KMS-11 (cell line): Measurements from ENCODE around the gene ADD2.

Experiments
- H2AFZ ChIP-seq: fragments of 200-600 bp; sonication (generic); 2 replicates; pipeline ENCODE4 v1.6.1; 2016; ENCODE audit warnings: antibody characterized with exemption, mixed run types, low read depth
- H3K27ac ChIP-seq: fragments of 200-600 bp; sonication (generic); 2 replicates; pipeline ENCODE4 v1.6.1; 2016; ENCODE audit warnings: mild to moderate bottlenecking, mixed run types
- H3K27me3 ChIP-seq: fragments of 200-600 bp; sonication (generic); 2 replicates; pipeline ENCODE4 v1.6.1; 2017; ENCODE audit warnings: mild to moderate bottlenecking, low read depth, mixed run types, moderate library complexity; ENCODE audit not compliant: insufficient read depth
- H3K36me3 ChIP-seq: fragments of 200-600 bp; sonication (generic); 2 replicates; pipeline ENCODE4 v1.6.1; 2017; ENCODE audit warnings: mild to moderate bottlenecking, mixed run types; ENCODE audit not compliant: insufficient read depth
- H3K4me1 ChIP-seq: fragments of 200-600 bp; sonication (generic); 2 replicates; pipeline ENCODE4 v1.6.1; 2016; ENCODE audit warnings: mild to moderate bottlenecking, low read depth, mixed run types; ENCODE audit not compliant: poor library complexity, severe bottlenecking
- H3K4me2 ChIP-seq: fragments of 200-600 bp; sonication (generic); 2 replicates; pipeline ENCODE4 v1.7.0; 2016; ENCODE audit warnings: mild to moderate bottlenecking, mixed run types
- H3K4me3 ChIP-seq: fragments of 200-600 bp; sonication (generic); IDR thresholded peaks from 2 replicates; pipeline ENCODE4 v1.6.1; 2017; ENCODE audit warnings: low read depth, low read length, mixed read lengths; ENCODE audit not compliant: insufficient read depth
- H3K79me2 ChIP-seq: fragments of 200-600 bp; sonication (generic); 2 replicates; pipeline ENCODE4 v1.6.1; 2016; ENCODE audit warnings: low read depth, mixed run types; ENCODE audit not compliant: insufficient read depth
- H3K9ac ChIP-seq: fragments of 200-600 bp; sonication (generic); 2 replicates; pipeline ENCODE4 v1.6.1; 2016; ENCODE audit warnings: mild to moderate bottlenecking, mixed run types
- H4K20me1 ChIP-seq: fragments of 200-600 bp; sonication (generic); 2 replicates; pipeline ENCODE4 v1.6.1; 2016; ENCODE audit warnings: mild to moderate bottlenecking, mixed run types; ENCODE audit not compliant: insufficient read depth
- TF ChIP-seq, protein P1 (sequence below): fragments of 200-600 bp; sonication (generic); conservative IDR thresholded peaks from 2 replicates; pipeline ENCODE4 v1.6.1; 2017; ENCODE audit warnings: low read depth, mild to moderate bottlenecking, antibody characterized with exemption, low read length, moderate library complexity, mixed read lengths

The ADD2 gene

DNA sequence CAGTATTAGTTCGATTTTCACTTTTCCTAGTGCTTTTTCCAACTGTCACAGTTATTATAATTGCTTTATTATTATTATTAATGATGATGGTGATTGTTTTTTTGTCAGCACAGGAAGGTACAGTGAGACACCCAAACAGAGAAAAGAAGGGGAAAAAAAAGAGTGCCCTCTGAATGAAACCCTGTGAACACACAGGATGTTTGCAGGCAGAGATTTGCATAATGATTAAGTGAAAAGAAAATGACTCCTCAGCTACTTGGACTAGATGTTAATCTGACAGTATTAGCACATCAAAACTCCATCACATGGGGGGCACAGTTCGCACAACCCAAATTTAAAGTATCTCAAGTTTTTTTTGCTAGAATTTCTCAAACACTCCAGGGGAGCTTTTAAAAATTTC is 32.9 kb downstream of the ADD2 start:
- no peak overlapping the region for H3K4me2 ChIP-seq

DNA sequence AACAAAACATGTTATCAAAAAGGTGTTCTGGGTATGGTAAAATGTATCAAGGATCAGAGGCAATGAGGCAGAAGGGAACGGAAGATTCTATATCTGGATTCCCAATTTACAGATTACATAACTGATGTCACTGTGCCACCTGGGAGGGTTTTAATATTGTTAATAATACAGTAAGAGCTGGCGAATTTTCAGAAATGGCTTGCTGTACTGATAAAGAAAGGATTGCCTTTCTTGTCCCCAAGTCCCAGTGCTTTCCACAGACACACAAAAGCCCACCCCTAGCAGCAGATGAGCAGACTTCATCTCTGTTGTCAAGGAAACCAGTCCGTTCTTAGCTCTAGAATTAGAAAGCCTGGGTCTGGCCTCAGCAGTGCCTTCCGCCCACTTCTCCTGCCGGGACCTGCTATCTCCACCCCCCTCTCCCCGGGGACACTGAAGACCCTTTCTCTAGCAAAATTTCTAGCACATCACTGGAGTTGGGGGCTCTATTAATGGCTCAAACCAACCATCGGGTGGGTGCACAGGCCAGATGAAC is 34.3 kb downstream of the ADD2 start:
- Histone ChIP-seq H2AFZ (no peak overlapping the region), H3K27ac (no peak overlapping the region), H3K4me2 (no peak overlapping the region), H3K27me3 (no peaks in the 10 kb centered on the region), H3K4me3 (no peak overlapping the region), H3K4me1 (no peaks in the 10 kb centered on the region), H3K36me3 (no peaks in the 10 kb centered on the region), H4K20me1 (no peaks in the 10 kb centered on the region), H3K79me2 (peaks cover 25% of the 10 kb centered on the region), H3K9ac (no peak overlapping the region)
- TF ChIP-seq, protein P1, sequence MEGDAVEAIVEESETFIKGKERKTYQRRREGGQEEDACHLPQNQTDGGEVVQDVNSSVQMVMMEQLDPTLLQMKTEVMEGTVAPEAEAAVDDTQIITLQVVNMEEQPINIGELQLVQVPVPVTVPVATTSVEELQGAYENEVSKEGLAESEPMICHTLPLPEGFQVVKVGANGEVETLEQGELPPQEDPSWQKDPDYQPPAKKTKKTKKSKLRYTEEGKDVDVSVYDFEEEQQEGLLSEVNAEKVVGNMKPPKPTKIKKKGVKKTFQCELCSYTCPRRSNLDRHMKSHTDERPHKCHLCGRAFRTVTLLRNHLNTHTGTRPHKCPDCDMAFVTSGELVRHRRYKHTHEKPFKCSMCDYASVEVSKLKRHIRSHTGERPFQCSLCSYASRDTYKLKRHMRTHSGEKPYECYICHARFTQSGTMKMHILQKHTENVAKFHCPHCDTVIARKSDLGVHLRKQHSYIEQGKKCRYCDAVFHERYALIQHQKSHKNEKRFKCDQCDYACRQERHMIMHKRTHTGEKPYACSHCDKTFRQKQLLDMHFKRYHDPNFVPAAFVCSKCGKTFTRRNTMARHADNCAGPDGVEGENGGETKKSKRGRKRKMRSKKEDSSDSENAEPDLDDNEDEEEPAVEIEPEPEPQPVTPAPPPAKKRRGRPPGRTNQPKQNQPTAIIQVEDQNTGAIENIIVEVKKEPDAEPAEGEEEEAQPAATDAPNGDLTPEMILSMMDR, result no peak

More for the DNA sequence above, 32.9 kb downstream of the ADD2 start:
- H4K20me1 ChIP-seq, result no peaks in the 10 kb centered on the region
- no peak overlapping the region for H3K4me3 ChIP-seq
- H3K27me3 ChIP-seq, result no peaks in the 10 kb centered on the region
- H3K79me2 ChIP-seq, result peaks cover 25% of the 10 kb centered on the region
- no peak overlapping the region for H3K9ac ChIP-seq
- no peaks in the 10 kb centered on the region; the same call in 1 of the 2 replicates for H3K36me3 ChIP-seq
- no peaks in the 10 kb centered on the region for H3K4me1 ChIP-seq
- H2AFZ ChIP-seq, result no peak overlapping the region
- H3K27ac ChIP-seq, result no peak overlapping the region
- TF ChIP-seq, protein P1, result no peak

DNA sequence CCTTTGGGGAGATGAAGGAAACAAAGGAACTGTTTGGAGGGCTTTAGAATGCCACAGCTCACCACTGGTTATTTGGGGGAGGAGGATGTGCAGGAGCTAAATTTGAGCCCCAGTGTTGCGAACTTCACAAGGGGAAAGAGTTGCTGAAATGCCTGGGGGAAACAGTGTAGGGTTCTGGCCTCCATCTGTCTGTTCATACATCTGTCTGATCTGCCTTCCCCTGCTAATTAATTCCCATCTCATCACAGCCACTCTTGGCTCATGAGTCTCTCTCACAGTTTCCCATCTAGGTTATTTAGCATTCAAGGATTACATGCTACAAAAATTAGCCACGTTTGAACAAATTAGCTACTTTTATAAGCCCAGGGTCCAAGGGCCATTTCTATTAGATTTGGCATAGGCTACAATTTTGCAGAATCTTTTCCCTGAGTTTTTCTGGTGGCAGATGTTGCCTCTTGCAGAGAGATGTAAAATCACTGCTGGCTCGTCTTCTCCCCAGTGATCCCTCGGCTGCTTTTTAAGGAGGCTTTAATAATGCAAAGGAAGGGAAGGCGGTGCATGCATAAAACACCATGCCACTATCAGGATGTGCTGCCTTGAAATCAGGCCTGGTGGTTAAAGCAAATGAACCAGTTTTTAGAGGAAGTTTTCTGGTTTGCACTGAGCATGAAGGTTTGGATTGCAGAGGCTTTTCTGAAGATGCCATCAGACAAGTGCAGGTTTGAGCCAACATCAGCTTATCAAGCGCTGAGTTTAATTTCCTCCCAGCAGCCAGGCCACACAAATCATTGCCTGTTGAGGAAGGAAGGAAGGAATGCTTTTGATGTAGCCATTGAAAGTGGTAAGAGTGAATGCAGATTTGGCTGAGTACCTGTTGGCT is 35.0 kb downstream of the ADD2 start:
- TF ChIP-seq, protein P1, result no peak
- no peak overlapping the region for H3K4me3 ChIP-seq
- H3K36me3 ChIP-seq, result no peaks in the 10 kb centered on the region
- H3K27ac ChIP-seq, result no peak overlapping the region
- no peaks in the 10 kb centered on the region for H4K20me1 ChIP-seq
- no peak overlapping the region for H3K4me2 ChIP-seq
- H2AFZ ChIP-seq, result no peak overlapping the region
- H3K27me3 ChIP-seq, result no peaks in the 10 kb centered on the region
- H3K79me2 ChIP-seq, result peaks cover 24% of the 10 kb centered on the region
- H3K4me1 ChIP-seq, result no peaks in the 10 kb centered on the region
- H3K9ac ChIP-seq, result no peak overlapping the region

DNA sequence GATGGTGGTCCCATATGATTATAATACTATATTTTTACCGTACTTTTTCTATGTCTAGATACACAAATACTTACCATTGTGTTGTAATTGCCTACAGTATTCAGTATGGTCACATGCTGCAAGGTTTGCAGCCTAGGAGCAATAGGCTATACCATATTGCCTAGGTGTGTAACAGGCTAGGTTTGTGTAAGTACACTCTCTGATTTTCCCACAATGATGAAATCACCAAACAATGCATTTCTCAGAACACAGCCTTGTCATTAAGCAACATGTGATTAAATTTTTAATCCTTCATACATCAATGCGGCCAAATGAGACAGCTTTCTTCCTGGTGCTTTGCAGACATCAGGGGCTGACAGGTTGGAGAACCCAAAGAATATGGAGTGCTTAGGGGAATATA is 37.3 kb downstream of the ADD2 start:
- no peaks in the 10 kb centered on the region for H3K4me1 ChIP-seq
- no peak overlapping the region for H3K4me2 ChIP-seq
- no peaks in the 10 kb centered on the region for H4K20me1 ChIP-seq
- H3K9ac ChIP-seq, result no peak overlapping the region
- no peak overlapping the region for H3K27ac ChIP-seq
- peaks cover 10% of the 10 kb centered on the region; the same call in 1 of the 2 replicates for H3K79me2 ChIP-seq
- H2AFZ ChIP-seq, result no peak overlapping the region
- H3K27me3 ChIP-seq, result no peaks in the 10 kb centered on the region
- TF ChIP-seq, protein P1, result no peak
- H3K36me3 ChIP-seq, result no peaks in the 10 kb centered on the region
- no peak overlapping the region for H3K4me3 ChIP-seq
